NCI-H187 (cell line): ENCODE measurements around the gene LPCAT1.
"Not testable (repeated sequence)": the region's sequence is repeated elsewhere in the genome, so short reads cannot be mapped to it uniquely, and the experiment has no call there.

Source experiments
- DNase-seq, 2 experiments: peaks; one replicate each; lab custom pipeline; 2025; lab: John Stamatoyannopoulos, UW

The LPCAT1 gene

GRCh38 chr5:1522601-1523479 lies 920 bp downstream of the LPCAT1 start:
- no peak for DNase-seq

GRCh38 chr5:1521671-1522600 lies 1.8 kb downstream of the LPCAT1 start:
- no peak for DNase-seq

- no peak for DNase-seq
These were observed 2.8 kb downstream of the LPCAT1 start for GRCh38 chr5:1520791-1521453.

- no peak for DNase-seq
These were observed 4.0 kb downstream of the LPCAT1 start for GRCh38 chr5:1519631-1520210.

GRCh38 chr5:1517838-1518237 lies 5.9 kb downstream of the LPCAT1 start:
- DNase-seq, result no peak

GRCh38 chr5:1516615-1517601 lies 6.9 kb downstream of the LPCAT1 start:
- no peak for DNase-seq

- DNase-seq, result no peak
These were observed 7.7 kb downstream of the LPCAT1 start for GRCh38 chr5:1515921-1516571.

- DNase-seq, result no peak
These were observed 8.3 kb downstream of the LPCAT1 start for GRCh38 chr5:1515311-1515920.

- not testable (repeated sequence) for DNase-seq
These were observed 8.9 kb downstream of the LPCAT1 start for GRCh38 chr5:1514819-1515310.

- no peak for DNase-seq
These were observed 9.5 kb downstream of the LPCAT1 start for GRCh38 chr5:1514027-1514818.

GRCh38 chr5:1513326-1514026 lies 10.3 kb downstream of the LPCAT1 start:
- DNase-seq, result no peak

GRCh38 chr5:1512541-1513291 lies 11.0 kb downstream of the LPCAT1 start:
- peak; percentile 58 to 68 for DNase-seq

- DNase-seq, result no peak
These were observed 11.9 kb downstream of the LPCAT1 start for GRCh38 chr5:1511651-1512540.

- DNase-seq, result no peak
These were observed 12.7 kb downstream of the LPCAT1 start for GRCh38 chr5:1511048-1511447.

GRCh38 chr5:1510631-1511030 lies 13.1 kb downstream of the LPCAT1 start:
- DNase-seq, result no peak

- no peak for DNase-seq
These were observed 13.6 kb downstream of the LPCAT1 start for GRCh38 chr5:1510151-1510561.
